Activated T-cell treated with anti-CD3 and anti-CD28 coated beads, Interleukin-2, amount 50 U/mL, for 48 hours (primary cell): ENCODE results near the gene MTERF4.
A peak's percentile ranks its signal among the peaks of the same experiment; 100 is the strongest.

Experiments used
- DNase-seq, 2 experiments: peaks; one replicate each; pipeline ENCODE4 v3.0.0-alpha.2; 2020

The MTERF4 gene

DNA sequence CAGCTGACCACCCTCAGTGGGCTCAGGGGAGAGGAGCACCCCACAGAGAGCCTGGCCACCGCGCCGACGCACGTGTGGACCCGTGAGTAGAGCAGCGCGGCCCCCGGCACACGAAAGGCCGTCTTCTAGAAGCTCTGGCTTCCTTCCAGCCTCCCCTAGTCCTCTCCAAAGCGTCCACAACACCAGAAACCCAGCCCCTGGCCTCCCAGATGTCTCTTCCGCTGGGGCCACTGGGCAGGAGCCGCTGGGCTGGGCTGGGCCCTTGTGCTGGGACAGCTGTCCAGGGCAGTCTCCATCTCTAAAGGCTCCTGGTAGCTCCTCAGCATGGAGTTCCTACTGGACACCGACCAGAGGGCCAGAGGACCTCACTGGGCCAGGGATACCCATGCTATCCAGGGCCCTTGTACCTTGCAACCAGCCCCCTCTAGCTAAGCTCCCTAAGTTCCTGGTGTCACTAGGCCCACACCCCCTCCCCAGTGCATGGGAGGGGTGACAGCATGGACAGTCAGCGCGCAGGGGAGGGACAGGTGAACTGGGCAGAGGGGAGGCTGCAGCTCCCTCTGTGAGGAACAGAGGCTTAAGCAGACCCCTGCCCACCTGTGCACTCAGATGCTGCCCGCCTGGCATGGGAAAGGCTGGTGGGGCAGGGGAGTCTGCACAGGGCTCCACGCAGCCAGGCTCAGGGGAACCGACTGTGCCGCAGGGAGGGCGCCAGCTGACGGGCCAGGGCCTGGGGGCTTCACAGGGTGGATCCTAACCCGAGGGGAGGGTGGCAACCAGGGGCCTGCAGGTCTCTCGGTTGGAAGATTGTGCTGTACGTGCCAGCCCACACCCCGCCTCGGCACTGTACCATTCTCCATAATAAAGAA is 32.9 kb downstream of the MTERF4 start:
- peak in 1 of 2 experiments; percentile 12 for DNase-seq

DNA sequence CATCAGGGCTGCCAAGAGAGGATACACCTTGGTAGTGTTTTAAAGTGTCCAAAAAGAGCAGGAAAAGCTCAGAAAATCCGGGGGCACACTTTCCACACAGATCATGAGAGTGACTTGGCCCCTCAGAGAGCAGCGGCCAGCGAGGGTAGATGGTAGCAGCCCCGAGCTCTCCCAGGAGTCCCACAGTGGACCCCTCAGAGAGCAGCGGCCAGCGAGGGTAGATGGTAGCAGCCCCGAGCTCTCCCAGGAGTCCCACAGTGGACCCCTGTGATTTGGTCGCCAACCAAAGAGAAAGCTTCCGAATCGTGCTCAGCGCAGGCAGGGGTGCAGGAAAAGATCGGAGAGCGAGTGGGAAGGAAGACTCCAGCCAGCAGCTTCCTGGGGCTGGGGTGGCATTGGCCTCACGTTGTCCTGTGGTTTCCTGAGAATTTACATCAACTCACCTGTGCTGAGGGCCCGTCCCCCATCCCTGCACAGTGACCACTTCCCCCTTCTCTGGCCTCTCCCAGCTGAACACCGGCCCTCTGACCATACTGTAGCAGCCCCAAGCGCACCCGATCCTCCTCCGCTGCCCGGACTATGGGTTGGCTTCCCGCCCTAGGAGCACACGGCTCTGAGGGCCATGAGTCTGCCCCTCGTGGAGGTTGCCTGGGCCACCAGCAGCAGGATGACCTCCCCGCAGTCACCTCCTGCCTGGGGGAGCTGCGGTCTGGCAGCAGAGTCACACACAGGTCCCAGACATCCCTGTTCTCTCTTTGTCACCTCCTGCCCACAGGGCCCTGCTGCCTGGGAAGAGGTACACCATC is 33.7 kb downstream of the MTERF4 start:
- no peak for DNase-seq

DNA sequence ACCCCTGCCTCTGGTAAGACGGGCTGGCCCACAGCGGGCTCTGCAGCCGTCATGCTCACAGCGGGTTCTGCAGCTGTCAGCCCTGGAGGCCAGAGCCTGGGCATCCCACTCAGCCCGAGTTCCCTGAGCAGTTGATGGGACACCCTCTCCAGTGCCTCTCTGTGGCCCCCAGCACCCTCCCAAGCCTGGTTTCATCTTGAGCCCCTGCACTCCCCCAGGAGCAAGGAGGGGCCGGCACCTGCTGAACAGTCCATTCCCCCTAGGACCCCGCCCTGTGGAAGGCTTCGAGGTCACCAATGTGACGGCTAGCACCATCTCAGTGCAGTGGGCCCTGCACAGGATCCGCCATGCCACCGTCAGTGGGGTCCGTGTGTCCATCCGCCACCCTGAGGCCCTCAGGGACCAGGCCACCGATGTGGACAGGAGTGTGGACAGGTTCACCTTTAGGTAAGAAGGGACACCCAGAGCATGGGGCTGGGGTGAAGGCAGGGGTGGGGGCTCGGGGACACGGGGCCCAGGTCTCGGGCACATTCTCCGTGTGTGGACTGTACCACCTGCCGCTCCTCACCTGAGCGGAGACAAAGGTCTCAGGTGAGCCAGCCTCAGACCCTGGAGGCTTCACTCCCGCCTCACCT is 34.5 kb downstream of the MTERF4 start:
- DNase-seq: no peak

DNA sequence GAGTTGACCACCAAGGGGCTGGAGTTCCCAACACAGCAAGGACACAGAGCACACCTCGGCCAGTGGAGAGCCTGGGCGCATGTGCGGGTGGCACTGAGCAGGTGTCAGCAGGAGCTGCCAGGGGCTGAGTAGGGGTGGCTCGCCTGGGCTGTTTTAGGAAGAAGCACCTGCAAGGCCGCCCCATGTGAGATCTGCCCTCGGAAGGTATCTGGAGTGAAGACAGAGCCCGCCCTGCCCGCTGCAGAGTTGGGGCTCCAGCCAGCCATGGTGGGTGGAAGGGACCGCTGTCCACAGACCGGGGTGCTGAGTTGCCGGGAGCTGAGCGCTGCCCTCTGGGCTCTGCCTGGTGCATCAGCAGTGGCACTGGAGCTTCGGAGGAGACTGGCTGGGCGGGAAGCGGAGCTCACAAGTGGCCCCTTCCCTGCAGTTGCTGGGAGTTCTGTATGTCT is 35.2 kb downstream of the MTERF4 start:
- no peak for DNase-seq

DNA sequence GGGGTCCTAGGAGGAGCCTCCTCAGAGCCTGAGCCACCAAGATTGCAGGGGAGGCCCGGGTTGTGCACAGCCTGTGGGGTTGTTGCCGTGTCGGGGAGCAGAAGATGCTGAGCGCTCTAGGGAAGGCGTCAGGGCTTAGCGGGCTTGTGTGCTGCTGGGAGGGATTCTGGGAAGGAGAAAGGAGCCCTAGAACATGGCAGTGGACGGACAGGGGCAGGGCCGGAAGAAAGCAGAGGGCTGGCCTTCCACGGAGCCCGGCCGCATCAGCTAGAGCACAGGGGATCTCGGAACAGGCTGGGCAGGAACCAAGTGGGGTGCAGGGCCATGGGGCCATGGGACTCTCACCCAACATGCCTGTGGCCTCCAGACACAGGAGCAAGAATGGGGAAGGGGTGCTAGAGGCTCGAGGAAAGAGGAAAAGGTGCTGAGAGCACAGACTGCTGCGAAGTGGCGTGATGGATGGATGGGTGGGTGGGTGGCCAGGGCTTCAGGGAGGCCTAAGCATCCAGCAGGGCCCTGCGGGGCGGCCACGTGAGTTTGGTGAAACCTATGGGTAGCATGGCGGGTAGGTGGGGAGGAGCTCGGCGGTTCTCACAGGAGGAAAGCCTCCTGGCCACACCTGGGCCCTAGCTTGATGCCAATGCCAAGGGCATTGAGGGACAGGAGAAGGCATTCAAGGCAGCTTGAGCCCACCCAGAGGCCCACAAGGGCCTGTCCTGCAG is 35.8 kb downstream of the MTERF4 start:
- peak in 1 of 2 experiments; percentile 14 for DNase-seq

DNA sequence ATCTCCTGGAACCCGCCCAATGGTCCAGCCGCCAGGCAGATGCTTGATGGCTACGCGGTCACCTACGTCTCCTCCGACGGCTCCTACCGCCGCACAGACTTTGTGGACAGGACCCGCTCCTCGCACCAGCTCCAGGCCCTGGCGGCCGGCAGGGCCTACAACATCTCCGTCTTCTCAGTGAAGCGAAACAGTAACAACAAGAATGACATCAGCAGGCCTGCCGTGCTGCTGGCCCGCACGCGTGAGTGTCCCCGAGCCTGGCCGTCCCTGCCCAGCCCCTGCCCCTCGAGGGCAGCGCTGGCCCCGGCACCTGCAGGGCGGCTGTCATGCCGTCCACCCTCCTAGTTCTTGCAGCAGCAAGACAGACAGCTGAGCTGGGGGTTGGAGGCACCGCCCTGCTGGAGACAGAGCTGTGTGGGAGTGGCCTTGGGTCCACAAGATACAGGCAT is 36.7 kb downstream of the MTERF4 start:
- peak in 1 of 2 experiments; percentile 12 for DNase-seq

DNA sequence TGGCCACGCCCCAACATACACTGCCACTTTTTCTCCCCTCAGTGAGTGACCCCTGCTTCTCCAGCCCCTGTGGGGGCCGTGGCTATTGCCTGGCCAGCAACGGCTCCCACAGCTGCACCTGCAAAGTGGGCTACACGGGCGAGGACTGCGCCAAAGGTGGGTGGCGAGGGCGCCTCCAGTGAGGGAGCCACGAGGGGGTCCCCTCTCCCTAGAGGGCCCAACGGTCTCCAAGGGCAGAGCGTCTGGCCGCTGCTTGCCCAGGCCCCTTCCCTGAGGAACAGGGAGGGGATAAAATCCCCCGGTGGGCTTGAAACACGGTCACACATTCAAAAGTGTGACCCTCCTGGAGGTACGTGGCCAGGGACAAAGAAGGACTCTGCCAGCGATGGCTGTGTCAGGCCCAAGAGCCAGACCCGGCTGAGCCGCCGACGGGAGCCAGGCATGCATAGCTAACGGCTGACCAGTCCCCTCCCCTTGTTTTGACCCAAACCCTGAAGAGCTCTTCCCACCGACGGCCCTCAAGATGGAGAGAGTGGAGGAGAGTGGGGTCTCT is 37.2 kb downstream of the MTERF4 start:
- no peak for DNase-seq

DNA sequence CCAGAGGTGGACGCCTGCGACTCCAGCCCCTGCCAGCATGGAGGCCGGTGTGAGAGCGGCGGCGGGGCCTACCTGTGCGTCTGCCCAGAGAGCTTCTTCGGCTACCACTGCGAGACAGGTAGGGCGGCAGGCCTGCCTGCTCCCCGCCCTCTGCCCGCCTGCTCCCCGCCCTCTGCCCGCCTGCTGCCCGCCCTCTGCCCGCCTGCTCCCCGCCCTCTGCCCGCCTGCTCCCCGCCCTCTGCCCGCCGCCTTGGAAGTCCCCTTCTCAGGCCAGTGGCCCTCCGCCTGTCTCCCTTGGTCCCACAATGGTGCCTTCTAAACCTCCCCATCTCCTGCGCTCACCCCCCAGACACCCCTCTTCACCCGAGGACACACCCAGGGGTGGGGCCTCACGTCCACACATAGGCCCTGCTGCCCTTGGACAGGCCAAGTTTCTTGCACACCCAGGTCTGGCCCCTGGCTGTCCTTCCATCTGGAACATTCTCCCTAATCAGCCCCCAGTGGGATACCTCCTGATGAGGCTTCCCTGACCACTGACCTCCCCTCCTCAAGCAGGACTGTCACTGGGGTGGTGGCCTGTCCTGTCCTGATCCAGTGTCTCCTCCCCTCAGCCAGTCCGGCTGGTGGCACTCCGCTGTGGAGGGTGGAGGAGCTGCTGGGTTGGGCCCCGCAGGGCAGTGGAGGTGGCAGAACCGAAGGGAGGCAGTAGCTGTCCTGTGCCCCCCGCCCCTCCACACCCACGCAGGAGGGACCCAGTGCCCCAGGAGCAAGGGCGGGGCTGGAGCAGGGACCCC is 37.9 kb downstream of the MTERF4 start:
- DNase-seq: peak; percentile 65 to 75

DNA sequence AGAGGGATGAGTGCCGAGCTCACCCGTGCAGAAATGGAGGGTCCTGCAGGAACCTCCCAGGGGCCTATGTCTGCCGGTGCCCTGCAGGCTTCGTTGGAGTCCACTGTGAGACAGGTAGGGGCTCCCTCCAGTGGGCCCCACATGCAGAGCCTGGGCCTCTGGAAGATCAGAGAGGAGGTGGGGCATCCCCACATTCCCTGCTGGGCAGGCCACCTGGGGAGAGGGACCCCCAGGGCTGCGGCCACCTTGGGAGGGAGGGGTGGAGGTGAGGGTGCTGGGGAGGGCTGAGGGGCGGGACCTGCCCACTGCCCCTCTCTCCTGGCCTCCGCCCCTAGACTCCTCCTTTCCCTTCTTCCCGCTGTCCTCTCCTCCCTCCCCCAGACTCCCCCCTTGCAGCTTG is 38.5 kb downstream of the MTERF4 start:
- peak in 1 of 2 experiments; percentile 12 for DNase-seq

DNA sequence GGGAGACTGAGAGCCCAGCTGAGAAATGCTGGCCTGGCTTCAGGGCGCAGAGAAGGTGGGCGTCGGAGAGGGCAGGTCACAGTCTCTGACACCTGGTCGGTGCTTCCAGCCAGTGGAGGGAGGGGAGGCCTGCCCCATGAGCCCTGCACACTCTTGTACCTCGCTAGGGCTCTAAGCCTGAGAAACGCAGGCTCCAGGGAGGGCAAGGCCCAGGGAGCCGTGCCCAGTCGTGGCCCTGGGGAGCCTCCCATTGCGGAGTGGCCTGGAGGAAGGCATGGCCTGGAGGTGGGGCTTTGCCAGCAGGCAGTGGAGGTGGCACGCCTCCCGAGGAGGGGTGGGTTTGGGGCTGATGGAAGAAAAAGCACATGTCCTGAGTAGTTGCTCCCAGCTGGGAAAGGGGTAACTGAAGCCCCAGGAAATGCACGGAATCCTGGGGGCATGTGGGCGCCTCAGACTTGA is 39.0 kb downstream of the MTERF4 start:
- DNase-seq: peak; percentile 8 to 12

DNA sequence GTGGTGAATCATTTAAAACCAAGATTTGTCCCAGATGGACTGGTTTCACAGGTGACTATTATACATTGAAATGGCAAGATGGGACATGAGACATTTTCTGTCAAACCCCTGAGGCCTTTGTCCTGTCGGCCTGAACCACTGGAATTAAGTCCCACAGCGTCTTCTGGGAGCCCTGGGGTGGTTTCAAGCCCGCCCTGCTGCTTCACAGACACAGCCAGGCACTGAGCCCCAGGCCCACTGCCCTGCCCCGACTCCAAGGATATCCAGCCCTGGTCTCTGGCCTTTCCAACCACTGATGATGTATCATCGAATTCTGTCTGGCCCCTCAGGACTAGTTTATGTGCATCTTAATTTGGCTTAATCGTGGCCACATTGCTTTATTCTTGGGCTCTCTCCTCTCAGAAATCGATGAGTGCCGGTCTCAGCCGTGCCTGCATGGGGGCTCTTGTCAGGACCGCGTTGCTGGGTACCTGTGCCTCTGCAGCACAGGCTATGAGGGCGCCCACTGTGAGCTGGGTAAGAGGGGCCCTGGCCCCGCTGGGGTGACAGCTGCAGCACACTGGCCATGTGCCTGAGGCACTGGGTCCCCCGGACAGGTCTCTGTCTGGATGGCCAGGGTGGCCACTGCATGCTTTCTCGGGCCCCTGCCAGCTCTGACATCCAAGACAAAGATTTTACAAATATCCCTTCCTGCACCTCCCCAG is 39.5 kb downstream of the MTERF4 start:
- peak in 1 of 2 experiments; percentile 6 for DNase-seq

DNA sequence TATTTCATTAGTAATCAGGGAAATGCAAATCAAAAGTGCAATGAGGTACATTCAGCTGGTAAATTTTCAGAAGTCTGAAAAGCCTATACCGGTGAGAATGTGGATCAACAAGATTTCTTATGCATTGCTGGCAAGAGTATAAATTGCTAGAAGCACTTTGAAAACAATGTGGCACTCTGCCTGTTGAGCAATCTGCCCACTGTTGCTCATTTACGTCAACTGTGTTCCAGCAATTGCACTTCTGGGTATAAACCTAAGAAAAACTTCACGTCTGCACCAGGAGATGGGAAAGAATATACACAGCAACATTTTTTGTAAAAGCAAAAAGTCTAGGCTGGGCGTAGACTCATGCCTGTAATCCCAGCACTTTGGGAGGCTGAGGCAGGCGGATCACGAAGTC is 40.8 kb downstream of the MTERF4 start:
- no peak for DNase-seq

DNA sequence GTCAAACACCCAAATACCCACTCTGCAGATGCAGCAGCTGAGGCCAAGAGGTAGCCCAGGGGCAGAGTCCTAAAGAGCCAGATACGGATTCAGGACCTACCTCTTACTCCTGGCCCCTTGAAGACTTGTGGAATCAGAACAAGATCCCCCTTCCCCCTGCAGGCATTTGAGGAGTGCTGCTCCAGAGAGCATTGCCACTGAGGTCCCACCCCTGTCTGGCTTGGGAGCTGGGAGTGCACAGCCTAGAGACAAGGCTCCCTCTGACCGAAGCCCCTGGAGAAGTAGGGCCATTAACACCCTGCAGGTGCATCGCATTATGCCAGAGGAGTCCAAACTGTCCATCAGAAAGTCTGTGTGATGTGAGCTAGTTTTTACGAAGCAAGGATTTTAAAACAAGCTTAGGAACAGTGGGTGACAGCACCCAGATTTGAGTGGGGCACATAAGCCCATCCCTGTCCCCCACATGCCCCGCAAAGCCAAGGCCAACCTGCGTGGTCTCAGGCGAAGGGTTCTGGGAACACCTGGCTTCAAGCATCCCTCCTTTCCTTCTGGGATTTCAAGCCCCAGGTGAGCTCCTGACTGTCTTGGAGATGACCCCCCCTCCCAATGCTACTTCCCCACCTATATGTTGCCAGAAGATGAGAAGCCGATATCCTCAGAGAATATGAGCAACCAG is 48.4 kb downstream of the MTERF4 start:
- no peak for DNase-seq

DNA sequence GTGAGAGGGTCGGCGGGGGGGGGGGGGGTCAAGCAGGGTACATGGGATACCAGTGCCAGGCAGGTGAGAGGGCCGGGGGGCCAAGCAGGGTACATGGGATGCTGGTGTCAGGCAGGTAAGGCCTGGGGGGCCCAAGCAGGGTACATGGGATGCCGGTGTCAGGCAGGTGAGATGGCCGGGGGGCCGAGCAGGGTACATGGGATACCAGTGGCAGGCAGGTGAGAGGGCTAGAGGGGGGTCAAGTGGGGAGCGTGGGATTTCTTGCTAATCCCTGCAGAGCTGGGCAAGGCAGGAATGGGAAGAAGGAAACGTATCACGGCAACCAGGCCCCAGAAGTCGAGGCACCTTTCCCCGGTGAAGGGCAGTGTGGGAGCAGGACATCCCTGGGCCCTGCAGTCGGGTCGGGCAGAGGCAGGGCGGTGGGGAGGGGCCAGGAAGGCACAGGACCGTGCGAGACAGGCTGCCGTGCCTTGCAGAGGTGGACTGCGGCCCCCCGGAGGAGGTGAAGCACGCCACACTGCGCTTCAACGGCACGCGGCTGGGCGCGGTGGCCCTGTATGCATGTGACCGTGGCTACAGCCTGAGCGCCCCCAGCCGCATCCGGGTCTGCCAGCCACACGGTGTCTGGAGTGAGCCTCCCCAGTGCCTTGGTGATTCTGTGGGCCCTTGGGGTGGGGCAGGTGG is 49.3 kb downstream of the MTERF4 start:
- DNase-seq: no peak

DNA sequence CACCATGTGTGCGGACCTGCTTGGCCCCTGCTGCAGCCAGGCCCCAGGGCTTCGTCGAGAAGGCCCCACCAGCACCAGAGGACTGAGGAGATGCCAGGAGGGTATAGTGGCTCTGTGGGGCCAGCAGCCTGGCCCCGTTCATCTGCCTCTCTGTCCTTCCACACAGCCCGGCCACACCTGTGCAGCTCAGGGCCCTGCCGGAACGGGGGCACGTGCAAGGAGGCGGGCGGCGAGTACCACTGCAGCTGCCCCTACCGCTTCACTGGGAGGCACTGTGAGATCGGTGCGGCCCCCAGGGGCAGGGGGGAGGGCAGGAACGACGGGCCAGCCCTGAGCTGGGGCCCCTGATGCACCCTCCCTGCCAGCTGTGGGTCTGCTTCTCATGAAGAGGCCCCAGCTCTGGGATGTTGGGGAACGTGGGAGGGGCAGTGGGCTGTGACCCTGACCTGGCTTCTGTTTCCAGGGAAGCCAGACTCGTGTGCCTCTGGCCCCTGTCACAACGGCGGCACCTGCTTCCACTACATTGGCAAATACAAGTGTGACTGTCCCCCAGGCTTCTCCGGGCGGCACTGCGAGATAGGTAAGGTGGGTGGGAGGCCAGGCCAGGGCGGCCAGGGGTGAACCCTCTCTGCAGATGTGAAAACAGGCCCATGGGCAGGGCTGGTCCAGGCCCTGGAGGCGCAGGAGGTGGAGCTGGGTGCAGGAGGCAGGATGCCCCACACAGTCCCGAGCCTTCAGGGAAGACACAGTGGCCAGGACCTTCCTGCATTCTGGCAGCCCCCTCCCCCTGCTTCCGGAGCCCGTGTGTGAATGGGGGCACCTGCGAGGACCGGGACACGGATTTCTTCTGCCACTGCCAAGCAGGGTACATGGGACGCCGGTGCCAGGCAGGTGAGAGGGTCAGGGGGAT is 50.3 kb downstream of the MTERF4 start:
- DNase-seq: peak in 1 of 2 experiments; percentile 11

DNA sequence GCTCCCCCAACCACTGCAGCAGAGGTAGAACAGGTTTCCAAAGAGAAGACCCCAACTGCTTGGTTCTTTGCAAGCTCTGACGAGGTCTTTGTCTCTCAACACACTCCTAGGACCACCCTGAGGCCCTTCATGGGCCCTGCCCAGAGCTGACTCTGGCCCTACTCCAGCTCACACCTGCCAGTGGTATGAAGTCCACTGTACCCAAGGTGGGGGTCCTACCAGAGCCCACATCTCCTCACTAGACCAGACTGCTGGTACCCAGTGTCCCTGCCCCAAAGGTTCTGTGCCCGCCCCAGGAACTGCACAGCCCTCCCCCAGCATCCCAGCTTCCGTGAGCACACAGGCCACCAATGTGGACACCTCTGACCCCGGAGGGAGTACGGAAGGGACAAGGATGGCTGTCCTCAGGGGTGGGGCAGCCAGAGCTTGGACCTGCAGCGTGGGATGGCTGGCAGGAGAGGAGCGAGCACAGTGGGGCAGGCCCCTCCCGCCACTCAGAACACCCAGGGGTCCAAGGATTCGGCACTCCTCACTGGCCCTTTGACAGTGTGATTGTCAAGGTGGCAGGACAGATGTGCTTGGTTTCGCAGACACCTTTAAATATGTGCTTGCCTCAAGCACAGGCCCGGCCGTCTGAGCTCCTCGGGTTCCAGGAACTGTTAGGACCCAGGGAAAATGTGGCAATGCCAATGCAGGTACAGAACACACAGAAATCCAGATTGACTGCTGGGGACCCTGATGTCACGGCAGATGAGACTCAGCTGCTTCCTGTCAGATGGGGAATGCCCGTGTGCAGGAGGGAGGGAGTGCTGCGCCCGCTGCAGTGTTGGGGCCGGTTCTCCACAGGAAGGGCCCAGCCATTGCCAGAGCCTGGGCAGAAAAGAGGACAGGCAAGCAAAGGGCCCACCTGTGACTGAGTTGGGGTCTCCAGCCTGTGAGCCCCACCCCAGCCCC is 51.2 kb downstream of the MTERF4 start:
- DNase-seq: no peak
